ENCODE measurements around the gene CACNA1B.
"Not testable (repeated sequence)": the region's sequence is repeated elsewhere in the genome, so short reads cannot be mapped to it uniquely, and the experiment has no call there.

CACNA1B gene

DNA sequence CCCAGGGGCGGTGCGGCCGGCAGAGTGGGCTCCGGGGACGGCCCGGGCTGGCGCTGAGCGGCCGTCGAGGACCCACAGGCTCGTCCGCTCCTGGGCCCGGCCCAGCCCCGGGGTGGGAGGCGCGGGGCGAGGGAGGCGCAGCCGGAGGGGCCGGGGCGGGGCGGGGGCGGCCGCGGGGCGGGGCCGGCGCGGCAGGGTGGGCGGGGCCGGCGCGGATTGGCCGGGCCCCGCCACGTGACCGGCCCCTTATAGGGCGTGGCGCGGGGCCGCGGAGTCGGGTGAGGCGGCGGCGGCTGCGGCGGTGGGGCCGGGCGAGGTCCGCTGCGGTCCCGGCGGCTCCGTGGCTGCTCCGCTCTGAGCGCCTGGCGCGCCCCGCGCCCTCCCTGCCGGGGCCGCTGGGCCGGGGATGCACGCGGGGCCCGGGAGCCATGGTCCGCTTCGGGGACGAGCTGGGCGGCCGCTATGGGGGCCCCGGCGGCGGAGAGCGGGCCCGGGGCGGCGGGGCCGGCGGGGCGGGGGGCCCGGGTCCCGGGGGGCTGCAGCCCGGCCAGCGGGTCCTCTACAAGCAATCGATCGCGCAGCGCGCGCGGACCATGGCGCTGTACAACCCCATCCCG is at the start of gene CACNA1B:
CACNA1B (plus strand) TSS at position 277 of the 617 bp plus-strand sequence; CDS start at position 429, 152 bp downstream.
- DNase-seq (ENCODE audit: low spot score): not testable (repeated sequence)

DNA sequence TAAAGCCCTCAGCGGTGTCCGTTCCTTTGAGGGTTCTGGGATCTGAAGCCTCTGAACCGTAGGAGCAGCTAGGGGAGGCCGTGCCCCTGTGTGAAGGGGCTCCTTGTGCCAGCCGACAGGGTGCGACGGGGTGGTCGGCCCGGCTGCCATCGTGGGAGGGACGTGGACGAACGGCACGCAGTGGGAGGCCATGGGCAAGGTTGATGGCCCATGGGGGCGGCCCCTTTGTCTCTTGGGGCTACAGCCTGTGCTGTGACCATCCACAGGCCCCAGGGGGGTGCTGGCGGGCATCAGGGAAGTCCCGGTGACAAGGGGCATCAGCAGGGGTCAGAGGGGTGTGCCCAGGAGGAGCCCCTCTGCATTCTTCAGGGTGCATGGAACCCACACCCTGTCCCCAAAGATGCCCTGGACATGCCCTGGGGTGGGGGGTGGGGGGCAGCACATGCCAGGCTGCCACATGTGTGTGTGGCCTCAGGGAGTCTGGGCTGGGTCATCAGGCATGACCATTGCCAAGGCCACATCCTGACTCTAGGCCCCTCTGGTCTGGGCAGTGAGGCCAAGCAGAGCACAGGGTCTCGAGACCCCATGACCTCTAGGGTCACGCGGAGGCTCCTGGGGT is 49.6 kb upstream of the CACNA1B start:
- no peak for DNase-seq (ENCODE audit: low spot score)

DNA sequence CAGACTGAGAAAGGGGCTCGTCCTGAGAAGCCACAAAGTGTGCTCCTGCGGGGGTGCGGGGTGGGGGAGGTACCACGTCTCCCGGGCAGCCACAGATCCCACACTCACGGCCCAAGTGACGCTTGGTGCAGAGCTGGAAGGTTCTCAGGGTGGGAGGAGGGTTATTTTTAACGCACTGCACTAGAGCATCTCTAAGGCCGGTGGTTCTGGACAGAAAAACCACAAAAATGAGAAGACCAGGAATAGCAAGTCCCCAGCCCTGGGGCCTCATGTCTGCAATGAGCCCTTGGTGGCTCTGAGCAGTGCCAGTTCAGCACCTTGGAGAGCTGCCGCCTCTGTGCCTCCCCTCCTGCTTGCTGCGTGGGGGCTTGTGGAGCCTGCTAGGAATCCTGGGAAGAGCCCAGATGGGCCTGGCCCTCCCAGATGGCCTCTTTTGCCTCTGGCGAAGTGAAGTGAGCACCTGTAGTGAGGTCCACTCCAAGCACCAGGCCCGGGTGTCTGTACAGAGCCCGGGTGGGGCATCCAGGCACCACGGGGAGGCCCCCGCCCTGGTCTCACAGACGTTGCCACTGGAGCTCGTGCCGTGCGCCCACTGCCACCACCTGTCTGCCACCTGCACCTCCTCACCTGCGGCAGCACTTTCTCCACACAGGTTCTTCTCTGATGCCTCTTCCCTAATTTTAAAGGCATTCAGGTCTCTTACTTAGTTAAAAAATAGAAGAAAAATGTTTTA is 48.9 kb upstream of the CACNA1B start:
- DNase-seq (ENCODE audit: low spot score): peak; percentile 41

DNA sequence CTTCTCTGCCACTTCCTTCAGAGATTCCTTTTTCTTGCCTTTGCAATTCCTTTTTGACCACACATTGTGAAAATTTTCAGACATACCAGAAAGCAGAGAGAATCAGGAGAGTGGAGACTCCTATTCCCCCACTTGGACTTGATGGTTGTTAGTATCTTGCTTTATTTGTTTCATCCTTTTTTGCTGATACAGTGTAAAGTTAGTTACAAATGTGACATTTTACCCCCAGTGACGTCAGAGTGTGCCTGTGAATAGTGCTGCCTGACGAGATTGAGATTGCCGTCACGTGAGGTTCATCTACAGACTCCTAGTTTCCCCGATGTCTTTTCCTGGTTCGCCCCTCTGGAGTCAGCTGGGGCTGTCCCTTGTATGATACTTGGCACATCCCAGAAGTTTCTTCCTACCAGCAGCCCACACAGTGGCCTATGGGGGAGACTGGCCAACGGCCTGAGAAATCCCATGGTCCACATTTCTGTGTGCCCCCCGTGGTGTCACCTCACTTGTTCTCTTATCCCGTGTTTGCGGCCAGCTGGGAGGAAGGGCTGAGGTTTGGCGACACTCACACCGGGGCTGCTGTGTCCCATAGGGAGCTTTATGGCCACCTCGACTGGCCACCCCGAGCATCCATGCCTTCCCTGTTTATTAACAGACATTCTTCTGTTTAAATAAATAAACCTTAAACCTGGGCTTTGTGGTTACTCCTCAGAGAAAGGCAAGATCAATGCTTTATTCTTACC is 48.2 kb upstream of the CACNA1B start:
- DNase-seq (ENCODE audit: low spot score): no peak

DNA sequence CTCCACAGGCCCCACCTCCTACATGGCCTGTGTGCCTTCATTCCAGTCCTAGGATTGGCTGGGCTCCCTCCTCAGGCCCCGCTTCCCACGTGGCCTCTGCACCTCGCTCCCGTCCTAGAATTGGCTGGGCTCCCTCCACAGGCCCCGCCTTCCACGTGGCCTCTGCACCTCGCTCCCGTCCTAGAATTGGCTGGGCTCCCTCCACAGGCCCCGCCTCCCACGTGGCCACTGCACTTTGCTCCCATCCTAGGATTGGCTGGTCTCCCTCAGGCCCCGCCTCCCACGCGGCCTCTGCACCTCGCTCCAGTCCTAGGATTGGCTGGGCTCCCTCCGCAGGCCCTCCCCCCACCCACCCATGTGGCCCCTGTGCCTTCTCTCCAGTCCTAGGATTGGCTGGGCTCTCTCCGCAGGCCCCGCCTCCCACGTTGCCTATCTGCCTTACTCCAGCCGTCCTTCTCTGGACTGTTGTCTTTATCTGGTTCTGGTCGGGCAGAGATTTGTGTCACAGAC is 45.3 kb upstream of the CACNA1B start:
- no peak for DNase-seq (ENCODE audit: low spot score)

DNA sequence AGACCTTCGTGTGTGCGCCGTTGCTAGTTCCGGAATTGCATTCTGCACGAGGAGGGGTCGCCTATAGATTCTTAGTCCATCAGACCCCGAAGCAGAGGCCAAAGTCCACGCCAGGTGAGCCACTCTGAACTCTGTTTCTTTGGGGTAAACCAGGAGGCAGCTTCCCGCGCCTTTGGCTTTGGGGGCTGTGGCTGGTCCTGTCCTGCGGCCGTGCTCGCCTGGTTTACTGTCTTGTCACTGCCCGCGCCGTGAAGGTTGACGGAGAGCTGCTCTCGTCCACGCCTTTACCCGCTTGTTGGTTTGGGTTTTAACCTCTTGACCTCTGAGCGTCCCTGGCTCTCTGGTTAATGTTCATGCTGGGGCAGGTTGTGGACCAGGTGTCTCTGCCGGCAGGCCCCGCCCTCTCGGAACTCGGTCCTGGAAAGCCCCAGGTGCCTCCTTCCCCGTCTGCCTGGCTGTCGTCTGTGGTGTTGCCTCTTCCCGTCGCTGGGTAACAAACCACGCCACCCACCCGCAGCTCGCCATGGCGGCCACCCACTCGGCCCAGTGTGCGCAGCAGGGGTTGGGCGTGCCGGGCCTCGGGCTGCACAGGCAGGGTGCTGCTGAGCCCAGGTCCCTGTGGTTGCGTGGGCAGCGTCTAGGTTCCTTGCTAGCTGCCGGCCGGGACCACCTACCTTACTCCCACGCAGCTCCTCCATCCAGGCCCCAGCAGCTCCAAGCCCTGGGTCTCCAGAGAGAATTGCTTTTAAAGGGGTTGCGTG is 44.6 kb upstream of the CACNA1B start:
- DNase-seq (ENCODE audit: low spot score): no peak

DNA sequence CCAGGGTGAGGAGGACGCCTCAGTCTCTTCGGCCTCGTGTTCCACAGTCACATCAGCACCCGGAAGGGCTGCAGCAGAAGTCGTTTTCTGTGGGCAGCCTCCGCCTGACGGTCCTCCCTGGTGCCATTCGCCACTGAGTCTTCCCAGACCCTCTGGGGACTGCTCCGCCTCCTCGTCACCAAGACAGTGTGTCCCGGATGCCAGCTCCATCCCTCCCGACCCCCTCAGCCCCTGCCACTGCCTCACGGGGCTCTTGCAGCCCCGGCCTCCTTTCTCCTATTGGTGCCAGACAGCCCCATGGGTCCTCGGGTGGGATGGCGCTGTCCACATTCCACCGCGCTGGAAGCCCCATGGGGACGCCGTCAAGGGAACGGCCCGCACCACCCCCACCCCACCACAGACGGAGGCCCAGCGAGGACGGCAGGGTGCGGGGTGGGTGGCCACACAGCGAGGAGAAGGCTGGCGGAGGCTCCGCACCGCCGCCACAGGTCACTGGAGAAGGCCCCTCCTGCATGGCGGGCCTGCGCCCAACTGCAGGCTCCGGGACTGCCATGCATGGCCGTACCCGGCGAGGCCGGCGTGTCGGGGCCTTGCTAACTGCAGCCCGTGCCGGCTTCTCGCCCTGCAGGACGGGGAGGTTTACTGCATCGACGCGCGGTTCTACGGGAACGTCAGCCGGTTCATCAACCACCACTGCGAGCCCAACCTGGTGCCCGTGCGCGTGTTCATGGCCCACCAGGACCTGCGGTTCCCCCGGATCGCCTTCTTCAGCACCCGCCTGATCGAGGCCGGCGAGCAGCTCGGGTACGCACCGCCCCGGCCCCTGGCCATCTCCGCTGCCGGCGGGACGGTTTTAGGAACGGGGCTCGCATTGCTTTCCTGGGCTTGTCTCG is 43.6 kb upstream of the CACNA1B start:
- DNase-seq (ENCODE audit: low spot score): no peak

DNA sequence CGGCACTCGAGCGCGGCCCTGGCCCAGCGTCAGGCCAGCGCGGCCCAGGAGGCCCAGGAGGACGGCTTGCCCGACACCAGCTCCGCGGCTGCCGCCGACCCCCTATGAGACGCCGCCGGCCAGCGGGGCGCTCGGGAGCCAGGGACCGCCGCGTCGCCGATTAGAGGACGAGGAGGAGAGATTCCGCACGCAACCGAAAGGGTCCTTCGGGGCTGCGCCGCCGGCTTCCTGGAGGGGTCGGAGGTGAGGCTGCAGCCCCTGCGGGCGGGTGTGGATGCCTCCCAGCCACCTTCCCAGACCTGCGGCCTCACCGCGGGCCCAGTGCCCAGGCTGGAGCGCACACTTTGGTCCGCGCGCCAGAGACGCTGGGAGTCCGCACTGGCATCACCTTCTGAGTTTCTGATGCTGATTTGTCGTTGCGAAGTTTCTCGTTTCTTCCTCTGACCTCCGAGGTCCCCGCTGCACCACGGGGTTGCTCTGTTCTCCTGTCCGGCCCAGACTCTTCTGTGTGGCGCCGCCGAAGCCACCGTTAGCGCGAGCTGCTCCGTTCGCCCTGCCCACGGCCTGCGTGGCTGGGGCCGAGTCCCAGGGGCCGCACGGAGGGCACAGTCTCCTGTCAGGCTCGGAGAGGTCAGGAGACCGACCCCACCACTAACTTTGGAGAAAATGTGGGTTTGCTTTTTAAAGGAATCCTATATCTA is 42.6 kb upstream of the CACNA1B start:
- no peak for DNase-seq (ENCODE audit: low spot score)

DNA sequence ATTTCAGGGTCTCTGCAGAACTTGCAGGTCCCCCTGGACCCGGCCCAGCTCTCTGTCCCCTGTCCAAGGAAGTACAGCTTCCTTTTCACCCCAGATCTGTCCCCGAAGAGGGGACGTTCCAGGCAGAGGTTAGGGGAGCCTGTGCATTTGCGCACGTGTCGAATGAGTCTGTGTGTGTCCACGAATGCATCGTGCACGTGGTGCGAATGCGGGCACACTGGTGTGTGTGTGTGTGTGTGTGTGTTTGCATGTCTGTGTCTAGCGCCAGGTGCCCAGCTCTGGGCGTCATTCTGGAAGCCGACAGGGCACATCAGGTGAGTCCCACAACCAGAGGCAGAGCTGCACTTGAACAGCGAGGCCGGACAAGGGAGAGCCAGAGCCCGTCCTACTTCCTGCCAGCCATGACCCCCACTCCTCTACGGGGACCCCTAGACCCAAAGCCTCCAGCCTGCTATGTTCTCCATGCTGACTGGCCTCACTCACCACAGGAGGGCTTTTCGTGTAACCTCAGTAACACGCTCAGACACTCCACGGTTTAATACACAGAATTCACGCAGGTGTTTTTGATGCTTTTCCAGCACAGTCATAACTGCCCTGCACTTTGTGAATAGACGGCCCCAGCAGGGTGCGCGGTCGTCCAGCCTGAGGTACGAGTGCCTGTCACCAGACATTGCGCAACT is 41.3 kb upstream of the CACNA1B start:
- no peak for DNase-seq (ENCODE audit: low spot score)

DNA sequence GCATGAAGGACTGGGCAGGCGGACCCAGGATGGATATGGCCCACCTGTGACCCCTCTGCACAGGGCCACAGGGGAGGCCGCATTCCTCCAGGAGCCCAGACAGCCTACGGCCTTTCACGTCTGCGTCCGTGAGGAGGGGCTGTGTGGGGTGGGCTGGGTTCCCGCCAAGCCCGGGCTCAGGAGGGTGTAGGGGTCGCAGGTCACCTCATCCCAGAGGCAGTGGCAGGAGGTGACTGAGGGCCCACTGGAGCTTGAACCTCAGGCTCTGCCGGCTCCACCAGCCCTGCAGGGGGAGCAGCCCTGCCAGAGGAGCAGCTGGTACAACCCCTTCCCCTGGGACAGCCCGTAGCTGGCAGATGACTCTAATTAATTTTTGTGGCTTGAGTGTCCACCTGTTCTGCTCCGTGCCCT is 40.7 kb upstream of the CACNA1B start:
- no peak for DNase-seq (ENCODE audit: low spot score)

DNA sequence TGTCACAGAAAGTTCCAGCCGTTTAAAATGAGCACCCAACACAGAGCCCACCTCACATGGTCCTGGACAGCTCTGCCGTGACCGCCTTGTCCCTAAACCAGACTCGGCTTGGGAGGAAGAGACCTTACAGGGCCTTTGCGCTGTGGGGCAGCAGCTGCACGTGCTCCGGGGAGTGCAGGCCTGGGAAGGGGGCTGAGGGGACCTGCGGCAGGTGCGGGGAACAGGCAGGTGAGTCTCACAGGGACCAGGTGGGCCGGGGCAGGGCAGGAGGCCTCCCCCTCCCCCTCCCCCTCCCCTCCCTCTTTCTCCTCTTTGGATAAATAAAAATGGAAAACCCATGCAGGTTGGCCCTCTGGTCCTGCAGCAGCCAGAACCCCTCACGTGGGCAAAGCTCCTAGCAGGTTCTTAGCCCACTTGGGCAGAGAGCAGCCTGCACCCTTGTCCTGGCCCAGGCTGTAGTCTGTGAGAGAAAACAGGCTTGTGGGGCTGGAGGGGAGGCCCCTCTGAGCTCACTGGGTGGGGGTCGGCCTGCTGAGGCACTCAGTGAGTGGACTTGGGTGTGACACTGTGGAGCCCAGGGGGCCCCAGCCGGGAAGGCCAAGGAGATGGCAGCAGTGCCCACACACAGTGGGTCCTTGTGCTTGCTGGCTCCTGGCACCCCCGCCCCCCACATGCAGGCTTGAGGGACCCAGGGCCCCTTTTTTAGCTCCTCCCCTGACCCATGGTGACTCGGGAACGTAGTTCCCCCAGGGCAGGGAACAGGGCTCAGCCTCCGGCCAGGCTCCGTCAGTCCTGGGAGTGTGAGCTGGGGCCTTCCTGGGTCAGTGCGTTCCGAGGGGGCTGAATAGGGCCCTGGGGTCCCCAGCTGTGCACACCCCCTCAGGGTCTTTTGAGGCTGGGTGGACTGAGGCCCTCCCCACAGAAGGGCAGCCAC is 40.0 kb upstream of the CACNA1B start:
- no peak for DNase-seq (ENCODE audit: low spot score)

DNA sequence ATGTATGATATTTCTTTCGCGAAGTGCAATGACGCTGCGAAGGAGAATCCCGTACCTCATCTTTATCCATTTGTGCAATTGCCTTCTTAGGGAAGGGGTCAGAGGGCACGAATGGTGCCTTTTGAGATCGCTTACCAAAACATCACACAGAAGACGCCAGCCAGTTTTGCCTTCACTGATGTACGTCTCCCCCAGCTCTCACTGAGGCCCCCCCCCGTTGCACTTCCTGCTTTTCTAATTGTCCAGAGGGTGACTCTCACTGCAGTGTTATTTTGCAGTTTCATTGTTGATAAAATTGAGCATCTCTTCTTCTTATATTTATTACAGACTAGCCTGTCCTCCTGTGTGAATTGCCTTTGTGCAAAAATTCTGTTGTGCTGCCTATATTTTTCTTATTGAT is 39.0 kb upstream of the CACNA1B start:
- DNase-seq (ENCODE audit: low spot score): no peak

DNA sequence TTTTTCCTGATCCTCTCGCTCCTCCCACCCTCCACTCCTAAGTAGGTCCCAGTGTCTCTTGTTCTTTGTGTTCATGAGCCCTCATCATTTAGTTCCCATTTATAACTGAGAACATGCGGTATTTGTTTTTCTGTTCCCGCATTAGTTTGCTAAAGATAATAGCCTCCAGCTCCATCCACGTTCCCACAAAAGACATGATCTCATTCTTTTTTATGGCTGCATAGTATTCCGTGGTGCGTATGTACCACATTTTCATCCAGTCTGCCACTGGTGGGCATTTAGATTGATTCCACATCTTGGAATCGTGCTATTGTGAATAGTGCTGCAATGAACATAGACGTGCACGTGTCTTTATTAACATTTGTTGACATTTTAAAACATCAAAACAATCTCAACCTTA is 34.2 kb upstream of the CACNA1B start:
- DNase-seq (ENCODE audit: low spot score): no peak

DNA sequence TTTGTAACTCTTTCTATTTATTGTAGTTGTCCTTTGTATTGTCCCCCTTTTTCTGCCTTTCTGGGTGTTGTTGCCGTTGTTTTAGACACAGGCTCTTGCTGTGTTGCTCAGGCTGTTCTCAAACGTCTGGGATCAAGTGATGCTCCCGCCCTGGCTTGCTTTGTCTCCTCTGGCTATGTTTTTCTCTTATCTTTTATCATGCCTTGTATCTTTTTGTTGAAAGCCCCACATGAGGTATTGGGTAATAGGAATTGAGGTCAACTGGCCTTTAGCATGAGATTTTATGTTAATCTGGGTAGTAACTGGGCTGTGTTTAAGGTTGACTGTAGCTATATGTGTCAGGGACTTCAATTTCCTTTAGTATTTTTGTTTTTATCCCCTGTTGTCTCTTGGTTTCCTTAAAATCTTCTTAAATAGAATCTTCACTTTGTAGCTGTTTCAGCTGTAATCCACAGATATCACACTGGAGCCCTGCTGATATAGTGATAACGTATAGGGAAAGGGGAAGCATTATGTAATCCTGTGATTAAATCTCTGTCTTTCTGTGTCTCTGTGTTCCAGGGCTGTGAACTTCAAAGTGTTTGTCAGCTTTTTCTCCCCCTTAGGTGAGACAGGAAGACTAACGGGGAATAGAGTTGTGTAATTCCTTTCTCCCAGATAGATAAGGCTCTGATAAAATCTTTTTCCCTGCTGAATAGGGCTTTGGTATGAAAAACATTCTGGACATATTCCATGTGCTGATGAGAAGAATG is 25.9 kb upstream of the CACNA1B start:
- DNase-seq (ENCODE audit: low spot score): no peak

DNA sequence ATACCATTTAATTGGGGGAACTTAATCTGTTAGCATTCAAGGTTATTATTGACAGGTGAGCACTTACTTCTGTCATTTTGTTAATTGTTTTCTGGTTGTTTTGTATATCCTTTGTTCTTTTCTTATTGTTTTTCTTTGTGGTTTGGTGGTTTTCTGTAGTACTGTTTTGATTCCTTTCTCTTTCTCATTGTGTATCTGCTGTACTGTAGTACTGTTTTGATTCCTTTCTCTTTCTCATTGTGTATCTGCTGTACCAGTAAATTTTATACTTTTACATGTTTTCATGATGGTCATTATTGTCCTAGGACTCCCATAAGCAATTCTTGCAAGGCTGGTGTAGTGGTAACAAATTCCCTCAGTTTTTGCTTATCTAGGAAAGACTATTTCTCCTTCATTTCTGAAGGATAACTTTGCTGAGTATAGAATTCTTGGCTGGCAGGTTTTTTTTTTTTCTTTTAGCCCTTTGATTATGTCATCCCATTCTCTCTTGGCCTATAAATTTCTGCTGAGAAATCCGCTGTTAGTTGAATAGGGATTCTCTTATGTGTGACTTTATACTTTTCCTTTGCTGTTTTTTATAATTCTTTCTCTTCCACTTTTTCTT is 24.1 kb upstream of the CACNA1B start:
- DNase-seq (ENCODE audit: low spot score): no peak

DNA sequence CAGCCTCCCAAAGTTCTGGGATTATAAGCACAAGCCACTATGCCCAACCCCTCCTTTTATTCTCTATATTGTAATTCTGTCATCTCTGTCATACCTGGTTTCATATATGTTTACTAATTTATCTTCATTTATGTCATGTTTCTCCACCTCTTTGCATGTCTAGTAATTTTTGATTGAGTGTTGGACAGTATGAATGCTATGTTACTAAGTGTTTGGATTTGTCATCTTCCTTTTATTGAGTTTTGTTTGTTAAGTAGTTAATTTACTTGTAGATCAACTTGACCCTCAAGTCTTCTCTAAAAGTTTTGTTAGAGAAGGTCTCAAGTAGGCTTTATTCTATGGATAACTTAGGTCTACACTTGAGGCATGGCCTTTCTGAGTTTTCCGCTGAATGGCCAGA is 17.2 kb upstream of the CACNA1B start:
- no peak for DNase-seq (ENCODE audit: low spot score)

DNA sequence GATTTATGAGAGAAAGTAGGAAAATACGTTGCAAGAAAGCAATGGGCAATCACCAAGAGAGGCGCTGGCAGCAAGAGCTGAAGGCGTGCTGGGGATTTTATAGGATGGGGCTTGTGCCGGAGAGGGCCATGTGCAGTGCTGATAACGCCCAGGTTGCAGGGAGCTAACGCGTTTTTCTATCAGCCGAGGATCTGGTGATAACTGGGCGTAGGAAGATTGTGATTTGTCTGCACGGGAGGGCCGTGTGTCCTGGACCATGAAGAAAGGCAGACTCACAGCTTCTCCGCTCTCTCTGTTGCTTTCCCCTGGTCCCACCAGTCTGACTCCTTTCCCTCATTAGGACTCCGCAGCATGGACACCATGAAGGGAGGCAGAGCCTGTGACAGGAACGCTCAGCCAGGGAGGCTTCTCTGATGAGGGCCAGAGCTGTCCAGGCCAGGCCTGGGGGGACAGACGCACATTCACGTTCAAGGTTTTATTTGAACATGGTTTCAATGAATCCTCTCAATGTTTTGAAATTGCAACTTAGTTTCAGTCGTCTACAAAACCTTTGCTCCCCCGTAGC is 11.9 kb upstream of the CACNA1B start:
- no peak for DNase-seq (ENCODE audit: low spot score)
